ENCODE measurements around the gene EMC9. TPM values are rescaled to one million over a fixed set of nuclear protein-coding genes. Genes with fewer than 3 reads are reported as not detected.

Gene EMC9
- polyA plus RNA-seq, 2 donors = 24.5 to 26.6 TPM

DNA sequence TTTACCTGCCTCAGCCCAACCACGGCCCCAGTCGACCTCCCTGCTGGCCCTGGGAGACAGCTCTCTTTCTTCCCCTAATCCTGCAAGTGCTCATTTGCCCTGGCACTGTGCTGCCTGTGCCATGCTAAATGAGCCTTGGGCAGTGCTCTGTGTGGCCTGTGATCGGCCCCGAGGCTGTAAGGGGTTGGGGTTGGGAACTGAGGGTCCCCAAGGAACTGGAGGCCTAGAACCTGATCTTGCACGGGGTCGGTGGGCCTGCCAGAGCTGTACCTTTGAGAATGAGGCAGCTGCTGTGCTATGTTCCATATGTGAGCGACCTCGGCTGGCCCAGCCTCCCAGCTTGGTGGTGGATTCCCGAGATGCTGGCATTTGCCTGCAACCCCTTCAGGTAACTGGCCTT lies 8.7 kb upstream of the EMC9 start:
- whole genome bisulfite sequencing, 2 donors = 87 to 92% methylated on average over 9 of the region's 9 CpGs
- no peaks in the 10 kb centered on the region for H3K9me3 ChIP-seq (ENCODE audit: control insufficient read depth in 2 of 2, insufficient read depth in 1 of 2, low read depth in 1 of 2, low read length in 1 of 2)
- H3K27me3 ChIP-seq (ENCODE audit: control insufficient read depth in 1 of 2, insufficient read depth in 2 of 2, low read length in 2 of 2) = no peaks in the 10 kb centered on the region
- H3K4me1 ChIP-seq (ENCODE audit: control insufficient read depth in 2 of 2, insufficient read depth in 2 of 2, low read length in 1 of 2) = peaks cover 0 to 14% of the 10 kb centered on the region in 2 donors
- H3K36me3 ChIP-seq (ENCODE audit: control insufficient read depth in 2 of 2, insufficient read depth in 2 of 2, low read length in 1 of 2) = peaks cover 5 to 26% of the 10 kb centered on the region in 2 donors
- no peak overlapping the region for H3K4me3 ChIP-seq (ENCODE audit: low read depth in 1 of 2, low read length in 2 of 2)
- H3K27ac ChIP-seq (ENCODE audit: low read depth in 2 of 2, low read length in 1 of 2) = no peak overlapping the region

DNA sequence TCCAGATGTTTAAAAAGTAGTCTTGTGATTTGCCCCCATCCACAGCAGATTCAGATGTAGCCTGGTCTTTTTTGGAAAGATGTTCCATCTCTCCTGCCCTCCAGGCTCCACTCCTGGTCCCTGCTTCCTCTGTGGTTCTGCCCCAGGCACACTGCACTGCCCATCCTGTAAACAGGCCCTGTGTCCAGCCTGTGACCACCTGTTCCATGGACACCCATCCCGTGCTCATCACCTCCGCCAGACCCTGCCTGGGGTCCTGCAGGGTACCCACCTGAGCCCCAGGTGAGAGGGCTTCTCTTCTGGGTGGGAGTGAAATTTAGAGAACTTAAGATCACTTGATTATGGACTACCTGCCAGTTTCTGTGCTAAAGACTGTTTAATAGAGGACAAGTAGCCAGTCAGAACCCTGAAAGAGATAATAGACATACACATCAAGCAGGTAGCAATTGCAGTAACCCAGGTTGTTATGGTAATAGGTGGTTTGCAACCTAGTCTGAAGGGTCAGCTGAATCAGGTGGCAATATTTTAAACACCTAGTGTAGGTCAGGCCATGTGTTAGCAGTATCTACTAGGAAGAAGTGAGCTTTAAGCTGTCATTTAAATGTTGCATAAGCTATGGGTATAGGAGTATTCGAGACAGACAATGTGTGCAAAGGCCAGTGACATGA lies 8.0 kb upstream of the EMC9 start:
- Histone ChIP-seq H3K27ac (ENCODE audit: low read depth in 2 of 2, low read length in 1 of 2) (no peak overlapping the region), H3K4me1 (ENCODE audit: control insufficient read depth in 2 of 2, insufficient read depth in 2 of 2, low read length in 1 of 2) (peaks cover 0 to 14% of the 10 kb centered on the region in 2 donors), H3K36me3 (ENCODE audit: control insufficient read depth in 2 of 2, insufficient read depth in 2 of 2, low read length in 1 of 2) (peaks cover 4 to 24% of the 10 kb centered on the region in 2 donors), H3K9me3 (ENCODE audit: control insufficient read depth in 2 of 2, insufficient read depth in 1 of 2, low read depth in 1 of 2, low read length in 1 of 2) (no peaks in the 10 kb centered on the region), H3K27me3 (ENCODE audit: control insufficient read depth in 1 of 2, insufficient read depth in 2 of 2, low read length in 2 of 2) (no peaks in the 10 kb centered on the region), H3K4me3 (ENCODE audit: low read depth in 1 of 2, low read length in 2 of 2) (no peak overlapping the region)
- WGBS, 2 donors = 95 to 97% methylated on average over 3 of the region's 3 CpGs

DNA sequence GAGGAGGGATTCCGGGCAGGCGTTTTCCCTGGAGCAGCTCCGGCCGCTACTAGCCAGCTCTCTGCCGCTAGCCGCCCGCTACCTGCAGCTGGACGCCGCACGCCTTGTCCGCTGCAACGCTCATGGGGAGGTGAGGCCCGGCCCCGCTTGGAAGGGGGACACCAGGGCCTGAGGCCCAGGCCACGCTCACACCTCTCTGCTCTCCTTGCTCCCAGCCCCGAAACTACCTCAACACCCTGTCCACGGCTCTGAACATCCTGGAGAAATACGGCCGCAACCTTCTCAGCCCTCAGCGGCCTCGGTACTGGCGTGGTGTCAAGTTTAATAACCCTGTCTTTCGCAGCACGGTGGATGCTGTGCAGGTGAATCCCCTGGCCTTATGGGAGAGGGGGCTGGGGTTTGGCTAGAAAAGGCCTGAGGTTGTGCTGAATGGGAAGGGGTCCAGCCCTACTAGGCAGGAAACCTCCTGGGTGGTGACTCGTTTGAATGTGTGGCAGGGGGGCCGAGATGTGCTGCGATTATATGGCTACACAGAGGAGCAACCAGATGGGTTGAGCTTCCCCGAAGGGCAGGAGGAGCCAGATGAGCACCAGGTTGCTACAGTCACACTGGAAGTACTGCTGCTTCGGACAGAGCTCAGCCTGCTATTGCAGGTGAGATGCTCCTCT lies 6.5 kb upstream of the EMC9 start:
- Histone ChIP-seq H3K27ac (ENCODE audit: low read depth in 2 of 2, low read length in 1 of 2) (peak overlapping the region; percentile 91 to 97), H3K27me3 (ENCODE audit: control insufficient read depth in 1 of 2, insufficient read depth in 2 of 2, low read length in 2 of 2) (no peaks in the 10 kb centered on the region), H3K4me1 (ENCODE audit: control insufficient read depth in 2 of 2, insufficient read depth in 2 of 2, low read length in 1 of 2) (peaks cover 0 to 14% of the 10 kb centered on the region in 2 donors), H3K36me3 (ENCODE audit: control insufficient read depth in 2 of 2, insufficient read depth in 2 of 2, low read length in 1 of 2) (peaks cover 4 to 29% of the 10 kb centered on the region in 2 donors), H3K4me3 (ENCODE audit: low read depth in 1 of 2, low read length in 2 of 2) (peak overlapping the region; percentile 87 to 93), H3K9me3 (ENCODE audit: control insufficient read depth in 2 of 2, insufficient read depth in 1 of 2, low read depth in 1 of 2, low read length in 1 of 2) (no peaks in the 10 kb centered on the region)
- WGBS, 2 donors = 4 to 5% methylated on average over 29 of the region's 29 CpGs

DNA sequence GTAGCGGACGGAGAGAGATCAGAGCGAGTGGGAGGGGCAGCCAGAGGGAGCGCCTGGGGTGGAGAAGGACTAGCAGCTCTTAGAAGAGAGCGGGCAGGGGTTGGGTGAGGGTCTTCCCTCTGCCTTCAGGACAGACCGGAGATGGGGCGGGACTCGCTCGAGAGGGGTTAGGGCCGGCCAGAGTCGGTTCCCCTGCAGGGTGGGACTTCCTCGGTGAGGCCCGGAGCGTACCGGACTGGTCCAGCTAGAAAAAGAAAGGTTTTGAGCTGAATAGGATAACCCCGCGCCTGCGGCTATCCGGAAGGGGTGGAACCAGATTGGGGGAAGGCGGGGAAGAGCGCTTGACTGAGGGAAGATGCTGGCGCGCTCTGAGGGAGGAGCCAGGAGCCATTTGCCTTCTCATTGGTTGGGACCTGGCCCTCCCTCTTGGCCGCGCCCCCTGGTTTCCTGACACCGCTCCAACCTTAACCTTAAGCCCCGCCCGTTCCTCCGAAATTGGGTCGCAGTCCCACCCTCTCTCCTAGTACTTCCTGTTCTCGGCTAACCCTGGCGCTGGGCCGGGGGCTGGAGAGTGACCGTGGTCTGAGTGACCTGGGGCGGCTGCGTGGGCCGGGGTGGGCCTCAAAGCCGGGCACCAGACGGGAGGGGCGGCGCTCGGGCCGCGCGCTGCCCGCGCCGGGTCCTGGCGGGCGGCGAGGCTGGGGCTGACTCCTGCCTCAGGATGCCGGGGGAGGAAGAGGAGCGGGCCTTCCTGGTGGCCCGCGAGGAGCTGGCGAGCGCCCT lies 5.8 kb upstream of the EMC9 start, which contains the start of gene RNF31:
Gene RNF31 (plus strand): TSS at position 521 of the 783 bp plus-strand sequence. CDS start 201 bp downstream, at position 722.
- Histone ChIP-seq H3K27me3 (ENCODE audit: control insufficient read depth in 1 of 2, insufficient read depth in 2 of 2, low read length in 2 of 2) (no peaks in the 10 kb centered on the region), H3K4me1 (ENCODE audit: control insufficient read depth in 2 of 2, insufficient read depth in 2 of 2, low read length in 1 of 2) (peaks cover 0 to 14% of the 10 kb centered on the region in 2 donors), H3K9me3 (ENCODE audit: control insufficient read depth in 2 of 2, insufficient read depth in 1 of 2, low read depth in 1 of 2, low read length in 1 of 2) (no peaks in the 10 kb centered on the region), H3K4me3 (ENCODE audit: low read depth in 1 of 2, low read length in 2 of 2) (peak within 1 kb of the TSS; percentile 87 to 93), H3K27ac (ENCODE audit: low read depth in 2 of 2, low read length in 1 of 2) (peak within 1 kb of the TSS; percentile 92 to 97), H3K36me3 (ENCODE audit: control insufficient read depth in 2 of 2, insufficient read depth in 2 of 2, low read length in 1 of 2) (peaks cover 4 to 29% of the 10 kb centered on the region in 2 donors)
- WGBS, 2 donors = 0 to 1% methylated on average over 57 of the region's 57 CpGs

DNA sequence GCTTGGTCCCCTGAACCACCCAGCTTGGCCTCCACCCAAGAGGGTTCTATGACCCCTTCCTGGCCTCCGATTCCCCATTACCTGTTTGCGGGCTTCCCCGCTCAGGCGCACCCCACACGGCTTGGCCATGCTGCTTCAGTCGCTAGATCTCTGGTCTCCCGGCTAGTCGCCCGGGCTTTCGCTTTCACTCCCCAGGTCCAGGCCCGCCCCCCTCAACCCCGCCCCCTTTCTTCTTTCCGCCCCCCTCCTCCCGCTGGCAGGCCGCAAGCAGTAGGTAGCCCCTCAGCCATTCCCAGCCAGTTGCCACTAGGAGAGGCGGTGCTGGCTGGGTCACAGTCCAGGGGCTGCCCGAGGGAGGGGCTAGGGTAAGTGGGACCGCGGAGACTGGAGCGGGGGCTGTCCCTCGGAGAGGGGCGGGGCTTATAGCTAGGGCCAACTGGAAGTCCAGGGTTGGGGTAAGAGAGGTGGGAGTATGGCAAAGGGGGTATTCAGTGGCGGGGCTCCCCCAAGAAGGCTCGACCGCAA lies 5.1 kb upstream of the EMC9 start, which contains the start of gene PSME2:
Gene PSME2 (minus strand): TSS at position 158 of the 525 bp plus-strand sequence. CDS start 29 bp downstream, at position 129.
- peaks cover 0 to 14% of the 10 kb centered on the region in 2 donors for H3K4me1 ChIP-seq (ENCODE audit: control insufficient read depth in 2 of 2, insufficient read depth in 2 of 2, low read length in 1 of 2)
- H3K27me3 ChIP-seq (ENCODE audit: control insufficient read depth in 1 of 2, insufficient read depth in 2 of 2, low read length in 2 of 2) = no peaks in the 10 kb centered on the region
- H3K27ac ChIP-seq (ENCODE audit: low read depth in 2 of 2, low read length in 1 of 2) = peak within 1 kb of the TSS; percentile 92 to 97
- no peaks in the 10 kb centered on the region for H3K9me3 ChIP-seq (ENCODE audit: control insufficient read depth in 2 of 2, insufficient read depth in 1 of 2, low read depth in 1 of 2, low read length in 1 of 2)
- H3K36me3 ChIP-seq (ENCODE audit: control insufficient read depth in 2 of 2, insufficient read depth in 2 of 2, low read length in 1 of 2) = peaks cover 3 to 24% of the 10 kb centered on the region in 2 donors
- peak within 1 kb of the TSS; percentile 87 to 93 for H3K4me3 ChIP-seq (ENCODE audit: low read depth in 1 of 2, low read length in 2 of 2)
- 0 to 1% methylated on average over 25 of the region's 25 CpGs for WGBS, 2 donors

DNA sequence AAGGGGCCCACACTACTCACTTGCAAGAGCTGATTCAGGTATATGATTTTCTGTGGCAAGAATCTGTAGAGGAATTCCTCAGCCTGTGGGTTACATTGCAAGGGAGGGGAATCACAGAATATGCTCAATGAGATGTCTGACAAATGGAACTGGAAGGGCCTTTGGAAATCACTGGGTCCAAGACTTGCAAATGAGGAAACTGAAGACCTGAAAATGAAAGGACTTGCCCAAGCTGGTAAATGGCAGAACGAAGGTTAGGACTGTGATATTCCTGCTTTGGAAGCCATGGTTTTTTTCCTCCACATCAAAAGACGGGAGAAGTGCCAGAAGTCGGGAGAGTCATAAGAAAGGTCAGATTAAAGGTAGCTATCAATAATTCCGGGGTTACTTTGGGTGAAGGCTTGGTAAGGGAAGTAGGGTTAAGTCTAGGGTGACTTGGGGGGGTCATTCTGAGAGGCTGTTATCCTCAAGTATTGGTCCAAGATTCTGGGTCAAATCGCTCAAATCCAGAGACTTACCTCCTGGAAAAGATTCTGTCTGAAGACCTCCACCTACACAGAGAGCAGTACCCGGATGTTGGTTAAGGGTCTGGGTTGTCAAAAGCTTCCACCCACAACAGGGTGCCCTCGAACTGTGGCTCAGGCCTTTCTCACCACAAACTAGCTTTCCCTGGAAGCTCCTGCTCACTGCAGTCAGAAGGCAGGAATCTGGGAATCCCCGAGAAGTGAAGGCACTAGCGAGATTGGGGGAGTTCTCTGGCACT lies 4.5 kb upstream of the EMC9 start:
- Histone ChIP-seq H3K27me3 (ENCODE audit: control insufficient read depth in 1 of 2, insufficient read depth in 2 of 2, low read length in 2 of 2) (no peaks in the 10 kb centered on the region), H3K4me1 (ENCODE audit: control insufficient read depth in 2 of 2, insufficient read depth in 2 of 2, low read length in 1 of 2) (peaks cover 0 to 14% of the 10 kb centered on the region in 2 donors), H3K9me3 (ENCODE audit: control insufficient read depth in 2 of 2, insufficient read depth in 1 of 2, low read depth in 1 of 2, low read length in 1 of 2) (no peaks in the 10 kb centered on the region), H3K36me3 (ENCODE audit: control insufficient read depth in 2 of 2, insufficient read depth in 2 of 2, low read length in 1 of 2) (peaks cover 0 to 18% of the 10 kb centered on the region in 2 donors), H3K4me3 (ENCODE audit: low read depth in 1 of 2, low read length in 2 of 2) (peak overlapping the region; percentile 87 to 93), H3K27ac (ENCODE audit: low read depth in 2 of 2, low read length in 1 of 2) (peak overlapping the region; percentile 92 to 97)
- 7 to 10% methylated on average over 9 of the region's 9 CpGs for WGBS, 2 donors

DNA sequence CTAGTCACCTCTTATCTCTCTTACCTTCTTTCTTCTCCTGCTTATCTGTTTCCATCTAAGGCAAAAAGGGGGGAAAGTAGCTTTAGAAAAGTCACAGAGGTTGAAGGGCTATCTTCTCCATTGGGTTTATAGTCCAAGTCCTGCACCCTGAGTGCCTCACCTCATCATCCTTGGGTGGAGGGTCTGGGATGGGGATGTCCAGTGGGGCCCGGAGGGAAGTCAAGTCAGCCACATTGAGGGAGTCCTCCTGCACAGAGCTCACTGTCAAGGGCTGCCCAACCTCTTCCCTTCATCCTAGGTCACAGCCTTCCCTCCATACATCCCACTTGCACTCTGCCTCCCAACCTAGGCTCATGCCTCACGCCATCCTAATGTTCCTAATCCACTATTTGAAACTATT lies 3.8 kb upstream of the EMC9 start:
- H3K27me3 ChIP-seq (ENCODE audit: control insufficient read depth in 1 of 2, insufficient read depth in 2 of 2, low read length in 2 of 2) = no peaks in the 10 kb centered on the region
- no peak overlapping the region for H3K4me3 ChIP-seq (ENCODE audit: low read depth in 1 of 2, low read length in 2 of 2)
- peaks cover 0 to 11% of the 10 kb centered on the region in 2 donors for H3K36me3 ChIP-seq (ENCODE audit: control insufficient read depth in 2 of 2, insufficient read depth in 2 of 2, low read length in 1 of 2)
- no peak overlapping the region for H3K27ac ChIP-seq (ENCODE audit: low read depth in 2 of 2, low read length in 1 of 2)
- peaks cover 0 to 14% of the 10 kb centered on the region in 2 donors for H3K4me1 ChIP-seq (ENCODE audit: control insufficient read depth in 2 of 2, insufficient read depth in 2 of 2, low read length in 1 of 2)
- WGBS, 2 donors = 88 to 91% methylated on average over 2 of the region's 2 CpGs
- no peaks in the 10 kb centered on the region for H3K9me3 ChIP-seq (ENCODE audit: control insufficient read depth in 2 of 2, insufficient read depth in 1 of 2, low read depth in 1 of 2, low read length in 1 of 2)

DNA sequence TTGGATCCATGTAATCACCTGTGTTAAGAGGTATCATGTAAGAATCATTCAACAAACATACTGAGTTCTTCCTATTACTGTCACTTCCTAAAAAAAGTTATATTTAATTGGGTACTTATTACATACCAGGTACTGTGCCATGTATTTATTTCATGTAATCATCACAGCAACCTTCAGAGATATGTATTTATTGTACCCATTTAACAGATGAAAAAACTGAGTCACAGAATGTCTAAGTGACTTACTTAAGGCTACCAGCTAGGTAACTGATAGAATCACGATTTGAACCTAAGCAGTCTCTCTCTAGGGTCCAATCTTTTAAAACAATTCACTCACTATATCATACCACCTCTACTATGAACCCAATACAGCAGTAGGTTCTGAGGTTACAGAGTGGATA lies 3.1 kb upstream of the EMC9 start:
- Histone ChIP-seq H3K27me3 (ENCODE audit: control insufficient read depth in 1 of 2, insufficient read depth in 2 of 2, low read length in 2 of 2) (no peaks in the 10 kb centered on the region), H3K36me3 (ENCODE audit: control insufficient read depth in 2 of 2, insufficient read depth in 2 of 2, low read length in 1 of 2) (peaks cover 0 to 9% of the 10 kb centered on the region in 2 donors), H3K4me1 (ENCODE audit: control insufficient read depth in 2 of 2, insufficient read depth in 2 of 2, low read length in 1 of 2) (peaks cover 2 to 15% of the 10 kb centered on the region in 2 donors), H3K9me3 (ENCODE audit: control insufficient read depth in 2 of 2, insufficient read depth in 1 of 2, low read depth in 1 of 2, low read length in 1 of 2) (no peaks in the 10 kb centered on the region), H3K27ac (ENCODE audit: low read depth in 2 of 2, low read length in 1 of 2) (no peak overlapping the region), H3K4me3 (ENCODE audit: low read depth in 1 of 2, low read length in 2 of 2) (no peak overlapping the region)
- 85 to 88% methylated on average over 1 of the region's 1 CpG for WGBS, 2 donors
